ENCODE data around the gene NCOA6.

Gene NCOA6

GRCh38 chr20:34864216-34864615, 38.8 kb upstream of the NCOA6 start:
- TF ChIP-seq, protein P1, sequence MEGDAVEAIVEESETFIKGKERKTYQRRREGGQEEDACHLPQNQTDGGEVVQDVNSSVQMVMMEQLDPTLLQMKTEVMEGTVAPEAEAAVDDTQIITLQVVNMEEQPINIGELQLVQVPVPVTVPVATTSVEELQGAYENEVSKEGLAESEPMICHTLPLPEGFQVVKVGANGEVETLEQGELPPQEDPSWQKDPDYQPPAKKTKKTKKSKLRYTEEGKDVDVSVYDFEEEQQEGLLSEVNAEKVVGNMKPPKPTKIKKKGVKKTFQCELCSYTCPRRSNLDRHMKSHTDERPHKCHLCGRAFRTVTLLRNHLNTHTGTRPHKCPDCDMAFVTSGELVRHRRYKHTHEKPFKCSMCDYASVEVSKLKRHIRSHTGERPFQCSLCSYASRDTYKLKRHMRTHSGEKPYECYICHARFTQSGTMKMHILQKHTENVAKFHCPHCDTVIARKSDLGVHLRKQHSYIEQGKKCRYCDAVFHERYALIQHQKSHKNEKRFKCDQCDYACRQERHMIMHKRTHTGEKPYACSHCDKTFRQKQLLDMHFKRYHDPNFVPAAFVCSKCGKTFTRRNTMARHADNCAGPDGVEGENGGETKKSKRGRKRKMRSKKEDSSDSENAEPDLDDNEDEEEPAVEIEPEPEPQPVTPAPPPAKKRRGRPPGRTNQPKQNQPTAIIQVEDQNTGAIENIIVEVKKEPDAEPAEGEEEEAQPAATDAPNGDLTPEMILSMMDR (conservative IDR thresholded peaks at IDR 0.05; ENCODE audit: low read depth, low read length) = no peak
- DNase-seq (ENCODE audit: low read depth) = no peak
- H3K4me3 ChIP-seq (ENCODE audit: low read depth, low read length) = no peak overlapping the region

- H3K4me3 ChIP-seq (ENCODE audit: low read depth, low read length) = no peak overlapping the region
- no peak for DNase-seq (ENCODE audit: low read depth)
- TF ChIP-seq, protein P1 (conservative IDR thresholded peaks at IDR 0.05; ENCODE audit: low read depth, low read length) = no peak
These were observed 38.0 kb upstream of the NCOA6 start for GRCh38 chr20:34863421-34863965.

DNA sequence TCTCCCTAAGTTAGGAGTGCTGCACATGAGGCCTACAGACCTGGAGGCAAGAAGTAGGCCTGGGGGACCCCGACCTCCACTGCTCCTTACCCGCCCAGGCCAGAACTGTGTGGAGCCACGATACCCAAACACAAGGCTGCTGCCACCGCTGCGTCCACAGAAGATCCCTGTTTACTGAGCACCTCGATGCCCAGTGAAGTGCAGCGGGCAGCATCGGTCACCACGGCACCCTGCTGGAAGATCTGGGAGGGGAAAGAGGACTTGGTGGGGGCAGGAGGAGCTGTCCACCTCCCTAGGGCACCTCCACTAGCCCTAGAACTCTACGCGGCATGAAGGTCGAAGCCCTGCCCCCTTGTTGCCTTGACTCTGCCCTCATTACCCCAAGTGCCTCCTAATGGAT, 37.3 kb upstream of the NCOA6 start:
- H3K4me3 ChIP-seq (ENCODE audit: low read depth, low read length) = no peak overlapping the region
- no peak for DNase-seq (ENCODE audit: low read depth)
- TF ChIP-seq, protein P1 (conservative IDR thresholded peaks at IDR 0.05; ENCODE audit: low read depth, low read length) = no peak

DNA sequence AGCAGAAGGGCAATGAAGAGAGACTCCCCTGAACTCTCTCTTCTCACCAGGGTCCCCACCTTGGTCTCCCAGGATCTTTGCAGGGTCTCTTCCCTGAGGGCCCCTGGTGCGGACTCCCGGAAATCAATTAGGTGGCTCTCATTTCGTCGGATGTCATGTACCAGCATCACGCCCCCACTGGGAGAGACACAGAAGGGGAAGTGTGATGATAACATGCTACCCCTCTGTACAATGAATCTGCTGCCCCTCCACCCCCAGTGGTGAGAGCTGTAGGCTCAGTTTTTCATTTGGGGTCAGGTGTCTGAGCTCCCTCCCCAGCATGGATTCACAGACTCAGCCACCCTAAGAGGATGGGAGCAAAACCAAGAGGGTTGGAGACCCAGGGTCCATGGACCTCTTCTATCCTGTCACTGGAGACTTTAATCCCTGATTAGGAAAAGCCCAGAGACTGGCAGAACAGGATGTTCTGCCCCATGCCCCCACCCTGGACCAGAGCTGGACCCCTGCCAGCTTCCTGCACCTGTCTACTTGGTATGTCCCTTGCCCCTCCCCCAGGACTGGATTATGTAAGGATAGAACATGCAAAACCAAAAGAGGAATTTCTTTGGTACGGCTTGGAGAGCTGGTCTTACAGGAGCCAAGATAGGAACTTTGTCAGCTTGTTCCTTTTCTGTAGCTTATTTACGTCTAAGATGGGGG, 36.1 kb upstream of the NCOA6 start:
- no peak overlapping the region for H3K4me3 ChIP-seq (ENCODE audit: low read depth, low read length)
- no peak for DNase-seq (ENCODE audit: low read depth)
- TF ChIP-seq, protein P1 (conservative IDR thresholded peaks at IDR 0.05; ENCODE audit: low read depth, low read length) = no peak

GRCh38 chr20:34859826-34860545, 34.5 kb upstream of the NCOA6 start:
- TF ChIP-seq, protein P1 (conservative IDR thresholded peaks at IDR 0.05; ENCODE audit: low read depth, low read length) = no peak
- no peak overlapping the region for H3K4me3 ChIP-seq (ENCODE audit: low read depth, low read length)
- no peak for DNase-seq (ENCODE audit: low read depth)

DNA sequence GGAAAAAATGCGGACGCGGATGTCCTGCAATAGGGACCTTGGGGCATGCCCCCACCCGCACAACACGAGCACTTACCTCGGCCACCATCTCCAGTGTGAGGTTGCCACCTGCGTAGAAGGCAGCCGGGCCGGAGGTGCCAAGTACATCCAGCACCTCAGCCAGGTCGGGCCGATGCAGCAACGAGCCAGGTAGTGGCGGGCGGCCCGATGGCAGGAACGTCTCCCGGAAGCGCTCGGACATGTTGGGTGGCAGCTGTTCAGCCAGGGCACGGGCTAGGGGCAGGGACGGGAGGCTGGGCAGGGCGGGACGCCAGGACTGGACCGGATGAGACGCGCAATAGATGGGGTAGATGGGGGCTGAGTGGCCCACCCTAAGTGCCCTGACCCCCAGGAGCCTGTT, 33.9 kb upstream of the NCOA6 start:
- TF ChIP-seq, protein P1 (conservative IDR thresholded peaks at IDR 0.05; ENCODE audit: low read depth, low read length) = no peak
- no peak for DNase-seq (ENCODE audit: low read depth)
- no peak overlapping the region for H3K4me3 ChIP-seq (ENCODE audit: low read depth, low read length)
